Measurements from ENCODE around the gene FZD1. TPM values are rescaled to one million over a fixed set of nuclear protein-coding genes. Genes with fewer than 3 reads are reported as not detected.

The FZD1 gene
- total and polyA plus RNA-seq, 2 experiments from 2014 or later: 0.34 to 1.4 TPM

GRCh38 chr7:91242097-91242844, 22.0 kb upstream of the FZD1 start:
- Mint-ChIP-seq H3K4me1 (peaks cover 4% of the 10 kb centered on the region; the same call in 2 of the 3 replicates), H3K4me3 (no peak overlapping the region), H3K27ac (no peak overlapping the region), H3K36me3 (ENCODE audit: low read depth) (no peaks in the 10 kb centered on the region), H3K27me3 (ENCODE audit: insufficient read depth, low read depth, poor library complexity) (no peaks in the 10 kb centered on the region), H3K9me3 (no peaks in the 10 kb centered on the region)
- Histone ChIP-seq H3K4me3 (no peak overlapping the region), H4K20me1 (replicated peaks; ENCODE audit: insufficient read depth) (no peaks in the 10 kb centered on the region), H3K27me3 (ENCODE audit: insufficient read depth) (no peaks in the 10 kb centered on the region), H3F3A (replicated peaks; ENCODE audit: low read depth) (no peaks in the 10 kb centered on the region), H3K27ac (ENCODE audit: low read depth) (no peak overlapping the region), H3K9me2 (ENCODE audit: insufficient read depth) (0 out of 2 replicates have a peak, but pooled peaks cover 8% of the 10 kb centered on the region), H3K79me2 (replicated peaks; ENCODE audit: insufficient read depth) (no peaks in the 10 kb centered on the region), H2AFZ (no peak overlapping the region), H3K4me2 (no peak overlapping the region), H3K36me3 (ENCODE audit: insufficient read depth) (no peaks in the 10 kb centered on the region), H3K4me1 (ENCODE audit: insufficient read depth) (no peaks in the 10 kb centered on the region)
- ATAC-seq: no peak
- no peak for DNase-seq (ENCODE audit: low spot score)
- TF ChIP-seq EZH2 (IDR thresholded peaks at IDR 0.05; ENCODE audit: low read depth, unreplicated experiment) (no peak), POLR2AphosphoS5 (IDR thresholded peaks at IDR 0.05; ENCODE audit: low read depth) (no peak), NANOG (IDR thresholded peaks at IDR 0.05; ENCODE audit: borderline replicate concordance) (no peak), CTCF (conservative IDR thresholded peaks at IDR 0.05; ENCODE audit: low read depth in 2 of 2) (no peak), REST (IDR thresholded peaks at IDR 0.05; ENCODE audit: unreplicated experiment) (no peak), ZNF331 (CRISPR knock-in tag; IDR thresholded peaks at IDR 0.05; ENCODE audit: low read depth) (no peak), JUNB (IDR thresholded peaks at IDR 0.05; ENCODE audit: unreplicated experiment) (no peak), STAT1 (IDR thresholded peaks at IDR 0.05; ENCODE audit: unreplicated experiment) (no peak), ZNF114 (CRISPR knock-in tag; IDR thresholded peaks at IDR 0.05) (no peak)
- TF ChIP-seq, protein P1, sequence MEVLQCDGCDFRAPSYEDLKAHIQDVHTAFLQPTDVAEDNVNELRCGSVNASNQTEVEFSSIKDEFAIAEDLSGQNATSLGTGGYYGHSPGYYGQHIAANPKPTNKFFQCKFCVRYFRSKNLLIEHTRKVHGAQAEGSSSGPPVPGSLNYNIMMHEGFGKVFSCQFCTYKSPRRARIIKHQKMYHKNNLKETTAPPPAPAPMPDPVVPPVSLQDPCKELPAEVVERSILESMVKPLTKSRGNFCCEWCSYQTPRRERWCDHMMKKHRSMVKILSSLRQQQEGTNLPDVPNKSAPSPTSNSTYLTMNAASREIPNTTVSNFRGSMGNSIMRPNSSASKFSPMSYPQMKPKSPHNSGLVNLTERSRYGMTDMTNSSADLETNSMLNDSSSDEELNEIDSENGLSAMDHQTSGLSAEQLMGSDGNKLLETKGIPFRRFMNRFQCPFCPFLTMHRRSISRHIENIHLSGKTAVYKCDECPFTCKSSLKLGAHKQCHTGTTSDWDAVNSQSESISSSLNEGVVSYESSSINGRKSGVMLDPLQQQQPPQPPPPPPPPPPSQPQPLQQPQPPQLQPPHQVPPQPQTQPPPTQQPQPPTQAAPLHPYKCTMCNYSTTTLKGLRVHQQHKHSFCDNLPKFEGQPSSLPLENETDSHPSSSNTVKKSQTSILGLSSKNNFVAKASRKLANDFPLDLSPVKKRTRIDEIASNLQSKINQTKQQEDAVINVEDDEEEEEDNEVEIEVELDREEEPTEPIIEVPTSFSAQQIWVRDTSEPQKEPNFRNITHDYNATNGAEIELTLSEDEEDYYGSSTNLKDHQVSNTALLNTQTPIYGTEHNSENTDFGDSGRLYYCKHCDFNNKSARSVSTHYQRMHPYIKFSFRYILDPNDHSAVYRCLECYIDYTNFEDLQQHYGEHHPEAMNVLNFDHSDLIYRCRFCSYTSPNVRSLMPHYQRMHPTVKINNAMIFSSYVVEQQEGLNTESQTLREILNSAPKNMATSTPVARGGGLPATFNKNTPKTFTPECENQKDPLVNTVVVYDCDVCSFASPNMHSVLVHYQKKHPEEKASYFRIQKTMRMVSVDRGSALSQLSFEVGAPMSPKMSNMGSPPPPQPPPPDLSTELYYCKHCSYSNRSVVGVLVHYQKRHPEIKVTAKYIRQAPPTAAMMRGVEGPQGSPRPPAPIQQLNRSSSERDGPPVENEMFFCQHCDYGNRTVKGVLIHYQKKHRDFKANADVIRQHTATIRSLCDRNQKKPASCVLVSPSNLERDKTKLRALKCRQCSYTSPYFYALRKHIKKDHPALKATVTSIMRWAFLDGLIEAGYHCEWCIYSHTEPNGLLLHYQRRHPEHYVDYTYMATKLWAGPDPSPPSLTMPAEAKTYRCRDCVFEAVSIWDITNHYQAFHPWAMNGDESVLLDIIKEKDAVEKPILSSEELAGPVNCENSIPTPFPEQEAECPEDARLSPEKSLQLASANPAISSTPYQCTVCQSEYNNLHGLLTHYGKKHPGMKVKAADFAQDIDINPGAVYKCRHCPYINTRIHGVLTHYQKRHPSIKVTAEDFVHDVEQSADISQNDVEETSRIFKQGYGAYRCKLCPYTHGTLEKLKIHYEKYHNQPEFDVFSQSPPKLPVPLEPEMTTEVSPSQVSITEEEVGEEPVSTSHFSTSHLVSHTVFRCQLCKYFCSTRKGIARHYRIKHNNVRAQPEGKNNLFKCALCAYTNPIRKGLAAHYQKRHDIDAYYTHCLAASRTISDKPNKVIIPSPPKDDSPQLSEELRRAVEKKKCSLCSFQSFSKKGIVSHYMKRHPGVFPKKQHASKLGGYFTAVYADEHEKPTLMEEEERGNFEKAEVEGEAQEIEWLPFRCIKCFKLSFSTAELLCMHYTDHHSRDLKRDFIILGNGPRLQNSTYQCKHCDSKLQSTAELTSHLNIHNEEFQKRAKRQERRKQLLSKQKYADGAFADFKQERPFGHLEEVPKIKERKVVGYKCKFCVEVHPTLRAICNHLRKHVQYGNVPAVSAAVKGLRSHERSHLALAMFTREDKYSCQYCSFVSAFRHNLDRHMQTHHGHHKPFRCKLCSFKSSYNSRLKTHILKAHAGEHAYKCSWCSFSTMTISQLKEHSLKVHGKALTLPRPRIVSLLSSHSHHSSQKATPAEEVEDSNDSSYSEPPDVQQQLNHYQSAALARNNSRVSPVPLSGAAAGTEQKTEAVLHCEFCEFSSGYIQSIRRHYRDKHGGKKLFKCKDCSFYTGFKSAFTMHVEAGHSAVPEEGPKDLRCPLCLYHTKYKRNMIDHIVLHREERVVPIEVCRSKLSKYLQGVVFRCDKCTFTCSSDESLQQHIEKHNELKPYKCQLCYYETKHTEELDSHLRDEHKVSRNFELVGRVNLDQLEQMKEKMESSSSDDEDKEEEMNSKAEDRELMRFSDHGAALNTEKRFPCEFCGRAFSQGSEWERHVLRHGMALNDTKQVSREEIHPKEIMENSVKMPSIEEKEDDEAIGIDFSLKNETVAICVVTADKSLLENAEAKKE (CRISPR knock-in tag; IDR thresholded peaks at IDR 0.05): no peak
